Stimulated activated CD8-positive, alpha-beta memory T cell treated with anti-CD3 and anti-CD28 coated beads, Interleukin-15, amount 100 ng/mL, for 48 hours (primary cell): ENCODE data around the gene CNNM2.
A peak's percentile ranks its signal among the peaks of the same experiment; 100 is the strongest.

Experiments used
- DNase-seq, 2 donors: peaks; one replicate each; pipeline ENCODE4 v3.0.0-alpha.2; 2020; ENCODE audit warnings: low read depth in 2 of 2

Gene CNNM2

DNA sequence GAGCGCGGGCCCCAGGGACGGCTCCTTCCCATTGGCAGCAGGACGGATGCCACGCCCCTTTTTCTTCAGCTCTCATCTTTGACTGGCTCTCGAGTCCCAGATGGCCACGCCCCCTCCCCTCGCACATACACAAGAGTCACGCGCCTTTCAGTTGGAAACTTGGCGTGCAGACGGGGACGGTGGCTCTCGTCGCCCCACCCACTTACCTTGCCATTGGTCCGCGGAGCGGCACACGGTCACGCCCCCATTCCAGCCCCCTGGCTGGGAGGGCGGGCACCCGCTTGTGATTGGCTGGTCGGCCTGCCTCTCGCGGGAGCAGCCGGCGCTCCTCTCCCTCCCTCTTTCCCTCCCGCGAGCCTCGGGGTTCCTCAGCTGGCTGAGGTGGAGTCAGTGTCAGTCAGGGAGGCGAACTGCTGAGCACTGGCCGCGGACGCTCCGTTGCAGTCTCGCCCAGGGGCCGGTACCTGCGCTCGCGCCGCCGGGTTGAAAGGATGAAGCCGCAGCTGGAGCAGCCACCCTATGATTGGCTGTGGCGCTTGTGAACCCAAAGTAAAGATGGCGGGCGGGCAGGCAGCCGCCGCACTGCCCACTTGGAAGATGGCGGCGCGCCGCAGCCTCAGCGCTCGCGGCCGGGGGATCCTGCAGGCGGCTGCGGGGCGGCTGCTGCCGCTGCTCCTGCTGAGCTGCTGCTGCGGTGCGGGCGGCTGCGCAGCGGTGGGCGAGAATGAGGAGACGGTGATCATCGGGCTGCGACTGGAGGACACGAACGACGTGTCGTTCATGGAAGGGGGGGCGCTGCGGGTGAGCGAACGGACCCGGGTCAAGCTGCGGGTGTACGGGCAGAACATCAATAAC is at the start of gene CNNM2:
CNNM2 (plus strand) TSS at position 333 of the 855 bp plus-strand sequence; CDS start at position 520, 187 bp downstream.
- DNase-seq: peak; percentile 100

- no peak for DNase-seq
Measured at GRCh38 chr10:102868911-102869257, 49.2 kb upstream of the CNNM2 start.

GRCh38 chr10:102869258-102870198 is 48.6 kb upstream of the CNNM2 start, which contains the start of gene AS3MT:
Gene AS3MT, plus strand, starts transcription at chr10:102869470. Its CDS starts 123 bp downstream, at chr10:102869593.
- peak; percentile 6 to 7 for DNase-seq

DNA sequence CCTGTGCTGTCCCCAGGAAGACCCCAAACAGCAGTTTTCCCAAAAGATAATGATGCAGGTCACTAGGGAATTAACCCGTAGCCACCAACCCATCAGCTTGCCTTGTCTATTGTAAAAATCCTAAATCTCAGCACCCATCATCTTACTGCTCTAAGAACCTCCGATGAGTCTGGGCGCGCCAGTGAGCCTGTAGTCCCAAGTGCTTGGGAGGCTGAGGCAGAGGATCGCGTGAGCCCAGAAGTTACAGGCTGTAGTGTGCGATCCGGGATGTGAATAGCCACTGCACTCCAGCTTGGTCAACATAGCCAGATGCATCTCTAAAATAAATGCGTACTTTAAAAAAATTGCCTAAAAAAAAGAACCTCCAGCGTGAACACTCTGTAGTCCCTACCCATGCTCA is 47.9 kb upstream of the CNNM2 start:
- DNase-seq: no peak

- no peak for DNase-seq
Measured at GRCh38 chr10:102872163-102872562, 45.9 kb upstream of the CNNM2 start.

DNA sequence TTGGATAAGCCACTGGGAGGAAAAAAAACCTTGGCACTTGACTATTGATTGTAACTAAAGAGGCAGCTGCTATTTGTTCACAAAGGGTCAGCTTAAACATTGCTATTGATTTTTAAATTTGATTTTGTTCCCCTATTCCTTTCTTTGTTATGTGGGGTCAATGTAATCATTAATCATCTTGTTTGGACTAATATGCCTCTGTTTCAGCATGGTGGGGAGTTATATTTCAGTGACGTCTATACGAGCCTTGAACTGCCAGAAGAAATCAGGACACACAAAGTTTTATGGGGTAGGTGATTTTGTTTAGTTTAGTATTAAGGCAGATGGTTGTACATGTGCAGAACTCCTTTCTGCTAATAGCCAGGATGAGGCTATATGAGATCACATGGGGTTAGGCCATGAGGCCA is 41.3 kb upstream of the CNNM2 start:
- DNase-seq: no peak

DNA sequence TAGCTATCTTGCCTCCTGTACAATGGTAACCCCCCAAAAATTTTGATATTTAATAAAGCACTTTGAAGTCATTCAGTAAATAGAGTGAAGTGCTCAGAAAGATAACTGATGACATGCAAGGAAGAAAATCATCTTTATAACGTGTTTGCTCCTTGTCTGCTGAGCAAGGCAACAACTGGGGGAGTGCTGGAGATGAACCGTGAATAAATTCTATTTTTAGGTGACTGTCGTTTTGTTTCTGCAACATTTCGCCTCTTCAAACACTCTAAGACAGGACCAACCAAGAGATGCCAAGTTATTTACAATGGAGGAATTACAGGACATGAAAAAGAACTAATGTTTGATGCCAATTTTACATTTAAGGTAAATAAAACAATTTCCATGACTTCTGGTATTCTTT is 39.5 kb upstream of the CNNM2 start:
- DNase-seq: no peak

DNA sequence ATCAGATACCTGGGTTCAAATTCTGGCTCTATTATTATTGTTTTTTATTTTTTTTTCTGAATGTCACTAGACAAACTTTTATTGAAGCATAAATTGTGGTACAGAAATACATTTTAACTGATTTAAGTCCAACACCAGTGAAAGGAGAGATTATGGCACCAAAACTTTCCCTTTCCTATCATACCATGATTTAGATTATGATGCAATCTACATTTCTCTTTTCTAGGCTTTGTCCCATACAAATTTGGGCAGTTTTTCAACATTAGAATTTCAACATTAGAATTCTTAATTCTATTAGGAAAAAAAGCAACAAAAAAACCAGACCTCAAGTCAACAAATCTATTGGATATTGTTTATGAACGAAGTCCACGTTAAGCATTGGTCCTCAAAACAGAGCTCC is 37.8 kb upstream of the CNNM2 start:
- DNase-seq: no peak

GRCh38 chr10:102888048-102888447 is 30.0 kb upstream of the CNNM2 start:
- DNase-seq: no peak

- no peak for DNase-seq
Measured at GRCh38 chr10:102894466-102895213, 23.5 kb upstream of the CNNM2 start.

DNA sequence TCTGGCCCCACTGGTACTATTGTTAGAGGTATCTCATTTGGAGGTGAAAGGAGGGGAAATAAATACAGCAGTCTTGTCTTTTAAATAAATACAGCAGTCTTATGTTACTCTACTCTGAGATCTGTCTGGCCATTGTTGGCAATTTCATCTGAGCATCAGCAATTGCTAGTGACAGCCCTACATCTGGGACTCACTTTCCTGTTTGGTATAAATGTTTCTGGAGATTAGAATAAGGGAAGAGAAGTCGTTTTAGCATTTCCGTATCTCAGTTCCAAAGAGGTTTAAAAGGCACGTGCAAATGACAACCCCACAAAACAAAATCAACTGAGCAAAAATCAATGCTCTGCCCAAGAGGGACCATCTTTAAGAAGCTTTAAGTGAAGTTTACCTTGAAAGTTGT is 18.1 kb upstream of the CNNM2 start:
- no peak for DNase-seq

- DNase-seq: no peak
Measured at GRCh38 chr10:102904346-102904745, 13.7 kb upstream of the CNNM2 start.

GRCh38 chr10:102906507-102906906 is 11.6 kb upstream of the CNNM2 start:
- no peak for DNase-seq

DNA sequence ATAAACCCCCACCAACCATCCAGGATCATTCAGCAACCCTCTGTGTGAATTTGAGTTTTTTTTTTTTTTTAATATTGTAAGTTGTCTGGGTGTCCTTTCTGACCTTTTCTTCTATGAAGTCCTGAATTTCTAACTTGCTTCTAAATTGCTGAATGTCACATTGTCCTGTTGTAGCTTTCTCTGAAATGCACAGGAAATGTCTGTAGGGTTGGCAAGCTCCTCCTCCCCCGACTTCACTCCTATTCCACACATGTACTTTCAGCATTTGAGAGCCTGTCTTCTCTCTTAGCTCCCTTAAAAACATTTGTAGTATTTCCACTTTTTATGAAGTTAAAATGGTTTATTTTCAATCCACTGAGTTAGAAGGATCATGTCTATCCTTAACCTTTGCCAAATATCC is 3.3 kb upstream of the CNNM2 start:
- no peak for DNase-seq

DNA sequence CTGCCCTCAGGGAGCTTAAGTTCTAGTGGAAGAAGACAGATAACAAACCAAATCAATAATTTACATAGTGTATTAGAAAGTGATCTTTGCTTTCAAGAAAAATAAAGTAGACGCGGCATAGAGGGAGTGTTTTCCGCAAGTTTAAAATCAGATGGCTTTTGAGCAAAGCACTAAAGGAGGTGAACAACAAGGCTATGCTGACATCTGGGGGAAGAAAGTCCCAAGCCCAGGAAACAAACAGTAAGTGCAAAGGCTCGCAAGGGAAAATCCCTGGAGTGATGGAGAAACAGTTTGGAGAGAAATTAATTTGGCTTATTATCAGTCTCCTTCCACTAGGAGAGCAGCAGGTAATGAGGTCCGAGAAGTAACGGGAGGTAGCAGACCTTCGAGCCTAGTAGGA is 1.9 kb upstream of the CNNM2 start:
- DNase-seq: no peak

GRCh38 chr10:102917314-102917961 is 656 bp upstream of the CNNM2 start:
- peak; percentile 71 to 75 for DNase-seq

DNA sequence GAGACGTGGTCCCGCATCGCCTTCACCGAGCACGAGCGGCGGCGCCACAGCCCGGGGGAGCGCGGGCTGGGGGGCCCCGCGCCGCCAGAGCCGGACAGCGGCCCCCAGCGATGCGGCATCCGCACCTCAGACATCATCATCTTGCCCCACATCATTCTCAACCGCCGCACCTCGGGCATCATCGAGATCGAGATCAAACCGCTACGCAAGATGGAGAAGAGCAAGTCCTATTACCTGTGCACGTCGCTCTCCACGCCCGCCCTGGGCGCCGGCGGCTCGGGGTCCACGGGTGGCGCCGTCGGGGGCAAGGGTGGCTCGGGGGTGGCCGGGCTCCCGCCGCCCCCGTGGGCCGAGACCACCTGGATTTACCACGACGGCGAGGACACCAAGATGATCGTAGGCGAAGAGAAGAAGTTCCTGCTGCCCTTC is 737 bp downstream of the CNNM2 start:
- peak in 1 of 2 donors; percentile 15 for DNase-seq

- no peak for DNase-seq
Measured at GRCh38 chr10:102919246-102919959, 1.3 kb downstream of the CNNM2 start.

GRCh38 chr10:102919992-102920739 is 2.1 kb downstream of the CNNM2 start:
- DNase-seq: no peak

GRCh38 chr10:102923601-102924000 is 5.5 kb downstream of the CNNM2 start:
- no peak for DNase-seq
